Fibroblast of skin of right quadriceps (primary cell): ENCODE data around the gene COX6A1.
A peak's percentile ranks its signal among the peaks of the same experiment; 100 is the strongest.
"Not testable (repeated sequence)": the region's sequence is repeated elsewhere in the genome, so short reads cannot be mapped to it uniquely, and the experiment has no call there.

Experiments
- DNase-seq: peaks from one replicate; pipeline ENCODE4 v3.0.0-alpha.2; 2013

The COX6A1 gene

DNA sequence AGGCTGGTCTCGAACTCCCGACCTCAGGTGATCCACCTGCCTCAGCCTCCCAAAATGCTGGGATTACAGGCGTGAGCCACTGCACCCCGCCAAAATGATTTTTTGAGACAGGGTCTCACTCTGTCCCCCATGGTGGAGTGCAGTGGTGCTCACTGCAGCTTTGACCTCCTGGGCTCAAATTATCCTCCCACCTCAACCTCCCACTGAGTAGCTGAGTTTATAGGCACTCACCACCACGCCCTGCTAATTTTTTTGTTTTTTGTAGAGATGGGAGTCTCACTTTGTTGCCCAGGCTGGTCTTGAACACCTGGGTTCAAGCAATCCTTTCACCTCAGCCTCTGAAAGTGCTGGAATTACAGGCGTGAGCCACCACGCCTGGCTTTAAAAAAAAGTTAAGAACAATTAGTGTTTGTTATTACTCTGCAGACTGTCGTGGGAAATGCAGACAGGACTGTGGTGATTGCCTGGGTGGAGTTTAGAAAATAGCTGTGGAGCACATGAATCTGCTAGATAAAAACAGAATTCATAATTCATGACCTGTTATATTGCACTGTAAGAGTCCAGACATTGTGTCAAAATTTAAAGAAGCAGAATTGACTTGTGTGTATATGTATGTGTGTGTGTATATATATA, 9.2 kb upstream of the COX6A1 start:
- DNase-seq = no peak

DNA sequence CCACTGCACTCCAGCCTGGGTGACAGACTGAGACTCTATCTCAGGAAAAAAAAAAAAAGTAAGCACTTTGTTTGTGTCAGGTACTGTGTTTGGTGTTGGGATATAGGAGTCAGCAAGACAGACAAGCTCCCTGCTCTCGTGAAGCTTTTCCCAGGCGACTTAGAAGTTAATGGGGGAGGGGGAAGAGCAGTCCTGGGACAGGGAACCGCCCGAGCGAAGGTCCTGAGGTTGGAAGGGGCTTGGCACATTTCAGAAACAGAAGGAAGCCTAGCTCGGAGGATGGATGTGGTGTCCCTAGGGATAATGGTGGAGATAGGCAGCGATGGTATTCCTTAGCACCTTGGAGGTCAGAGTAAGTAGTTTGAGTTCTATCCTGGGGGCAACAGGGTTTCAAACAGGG, 8.5 kb upstream of the COX6A1 start:
- no peak for DNase-seq

DNA sequence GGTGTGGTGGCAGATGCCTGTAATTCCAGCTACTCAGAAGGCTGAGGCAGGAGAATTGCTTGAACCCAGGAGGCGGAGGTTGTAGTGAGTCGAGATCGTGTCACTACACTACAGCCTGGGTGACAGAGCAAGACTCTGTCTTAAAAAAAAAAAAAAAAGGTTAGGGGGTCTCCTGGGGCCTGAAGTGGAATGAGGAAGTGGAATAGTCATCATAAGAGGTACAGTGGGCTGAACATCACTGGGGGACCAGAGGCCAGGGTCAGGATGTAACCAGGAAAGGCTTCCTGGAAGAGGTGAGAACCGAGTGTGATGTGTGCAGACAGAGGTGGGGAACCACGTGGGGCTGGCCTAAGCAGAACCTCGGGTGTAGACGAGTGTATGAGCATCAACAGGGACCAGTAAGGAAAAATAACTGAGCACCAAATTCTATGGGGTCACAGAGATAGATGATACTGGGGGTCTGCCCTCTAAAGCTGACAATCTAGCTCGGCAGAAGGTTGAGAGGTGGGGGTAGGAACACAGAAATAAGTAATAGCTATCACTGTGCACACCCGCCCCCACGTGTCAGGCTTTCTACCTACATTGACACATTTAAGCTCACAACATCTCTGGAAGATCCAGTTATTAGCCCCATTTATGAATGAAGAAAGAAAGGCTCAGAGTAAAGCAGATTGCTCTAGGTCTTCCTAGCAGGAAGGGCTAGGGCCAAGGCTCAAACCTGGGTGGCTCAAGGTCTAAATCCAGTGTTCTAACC, 5.0 kb upstream of the COX6A1 start:
- DNase-seq = no peak

DNA sequence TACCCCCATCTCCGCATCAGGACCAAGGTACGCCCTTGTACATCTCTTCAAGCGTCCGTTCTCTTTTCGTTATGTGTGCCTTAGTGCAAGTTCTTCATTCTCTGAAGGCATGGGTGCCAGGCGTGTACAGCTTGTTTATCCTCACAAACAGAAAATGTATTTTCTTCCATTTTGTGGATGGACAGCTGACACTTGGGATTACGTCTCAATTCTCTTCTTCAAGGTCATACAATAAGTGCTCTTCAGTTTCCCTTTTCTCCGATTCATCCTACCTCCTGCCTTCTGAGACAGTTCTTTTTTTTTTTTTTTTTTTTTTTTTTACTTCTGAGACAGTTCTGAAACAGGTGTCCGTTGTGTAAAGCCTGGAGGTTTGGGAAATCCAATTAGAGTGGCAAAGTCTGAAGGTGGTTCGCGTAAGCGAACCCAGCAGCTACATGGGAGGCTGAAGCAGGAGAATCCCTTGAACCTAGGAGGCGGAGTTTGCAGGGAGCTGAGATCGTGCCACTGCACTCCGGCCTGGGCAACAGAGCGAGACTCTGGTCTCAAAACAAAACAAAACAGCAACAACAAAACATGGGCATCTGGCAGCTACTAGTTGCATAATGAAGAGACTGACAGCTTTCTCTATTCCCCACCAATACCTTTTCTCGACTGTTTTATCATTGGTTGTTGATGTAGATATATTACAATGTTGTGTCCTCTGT, 734 bp downstream of the COX6A1 start:
- DNase-seq = no peak

DNA sequence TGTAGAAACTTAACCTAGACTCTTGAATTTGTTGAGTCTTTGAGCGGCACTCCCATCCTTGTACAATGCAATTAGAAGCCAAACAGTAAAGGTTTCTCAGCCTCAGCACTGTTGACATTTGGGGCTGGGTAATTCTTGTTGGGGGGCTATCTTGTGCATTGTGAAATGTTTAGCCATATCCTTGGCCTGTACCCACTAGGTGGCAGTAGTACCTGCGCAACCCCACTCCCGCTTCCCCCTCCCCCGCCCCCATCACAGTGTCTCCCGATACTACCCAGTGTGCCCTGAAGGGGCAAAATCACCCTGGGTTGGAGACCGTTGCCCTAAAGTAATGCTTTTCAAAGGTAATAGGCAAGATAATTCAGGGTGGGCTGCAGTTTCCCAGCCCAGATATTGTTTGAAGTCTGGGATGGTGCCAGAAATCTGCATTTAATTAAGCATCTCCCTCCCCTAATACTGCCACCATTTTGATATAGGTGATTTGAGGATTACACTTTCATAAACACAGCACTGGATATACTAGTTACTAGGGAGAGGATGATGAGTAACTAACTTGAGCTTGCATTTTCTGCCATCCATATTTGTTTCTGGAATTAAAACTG, 1.8 kb downstream of the COX6A1 start:
- DNase-seq = peak; percentile 60

DNA sequence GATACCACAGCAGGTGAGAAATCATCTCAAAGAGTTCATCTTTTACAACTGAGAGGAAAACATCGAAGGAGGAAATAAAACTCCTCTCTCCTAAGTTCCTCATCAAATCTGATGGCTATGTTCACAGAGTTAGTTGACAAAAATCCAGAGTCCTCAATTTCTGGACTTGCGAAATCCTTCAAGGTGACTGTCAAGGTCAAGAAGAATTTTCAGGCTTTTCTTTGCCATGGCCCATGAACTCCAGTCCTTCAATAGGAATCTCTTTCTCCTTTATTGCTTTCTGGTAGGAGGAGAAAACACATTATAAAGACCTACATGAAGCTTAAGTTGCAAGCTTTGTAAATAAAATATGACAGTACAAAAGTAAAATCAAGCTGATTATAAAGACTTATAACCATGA, 6.8 kb downstream of the COX6A1 start:
- no peak for DNase-seq

DNA sequence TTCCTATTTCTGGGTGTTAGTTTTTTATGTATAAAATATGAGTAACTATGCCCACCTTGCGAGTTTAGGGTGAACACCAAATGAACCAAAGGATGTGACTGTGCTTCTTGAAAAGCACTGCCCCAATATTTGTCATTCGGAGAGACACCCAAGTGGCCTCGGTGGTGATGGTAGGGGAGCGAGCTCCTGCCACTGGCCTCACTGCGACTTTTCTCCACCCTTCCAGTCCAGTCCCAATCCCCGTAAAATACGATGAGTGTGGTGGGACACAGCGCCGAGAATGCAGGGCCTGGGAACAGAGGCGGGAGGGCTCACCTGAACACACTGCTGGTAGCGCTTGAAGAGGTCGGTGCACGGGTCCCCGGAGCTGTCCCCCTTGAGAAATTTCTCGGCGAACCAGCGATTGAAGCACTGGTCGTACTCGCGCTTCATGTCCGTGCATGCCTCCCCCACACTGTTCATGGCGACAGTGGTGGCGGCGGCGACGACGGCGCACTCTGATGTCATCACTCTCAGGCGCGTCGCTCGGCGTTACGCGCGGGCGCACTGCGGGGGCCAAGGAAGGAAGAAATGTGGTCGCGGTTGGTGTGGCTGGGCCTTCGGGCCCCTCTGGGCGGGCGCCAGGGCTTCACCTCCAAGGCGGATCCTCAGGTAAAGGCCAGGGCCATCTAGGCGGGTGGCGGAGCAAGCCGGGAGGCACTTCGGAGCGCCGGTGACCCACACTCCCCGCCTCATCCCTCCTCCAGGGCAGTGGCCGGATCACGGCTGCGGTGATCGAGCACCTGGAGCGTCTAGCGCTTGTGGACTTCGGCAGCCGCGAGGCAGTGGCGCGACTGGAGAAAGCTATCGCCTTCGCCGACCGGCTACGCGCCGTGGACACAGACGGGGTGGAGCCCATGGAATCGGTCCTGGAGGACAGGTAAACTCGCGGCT, 8.3 kb downstream of the COX6A1 start, which contains the start of the genes GATC and TRIAP1:
TSS of gene GATC (plus strand) at position 534 of the 933 bp plus-strand sequence. CDS start at position 571, 37 bp downstream.
TSS of gene TRIAP1 (minus strand) at position 474 of the 933 bp plus-strand sequence. CDS start at position 462, 12 bp downstream.
- DNase-seq = peak; percentile 76

DNA sequence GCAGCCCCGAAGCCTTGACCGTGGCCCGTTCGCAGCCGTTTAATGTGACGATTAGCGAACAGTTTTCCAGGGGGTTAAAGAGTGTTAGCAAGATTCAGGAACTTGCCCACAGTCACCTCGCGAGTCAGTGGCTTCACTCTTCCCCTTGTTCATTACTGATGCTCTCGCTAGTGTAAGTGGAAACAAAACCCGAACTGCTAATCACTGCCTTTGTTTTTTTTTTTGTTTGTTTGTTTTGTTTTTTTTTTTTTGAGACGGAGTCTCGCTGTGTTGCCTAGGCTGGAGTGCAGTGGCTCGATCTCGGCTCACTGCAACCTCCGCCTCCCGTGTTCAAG, 8.9 kb downstream of the COX6A1 start:
- not testable (repeated sequence) for DNase-seq

DNA sequence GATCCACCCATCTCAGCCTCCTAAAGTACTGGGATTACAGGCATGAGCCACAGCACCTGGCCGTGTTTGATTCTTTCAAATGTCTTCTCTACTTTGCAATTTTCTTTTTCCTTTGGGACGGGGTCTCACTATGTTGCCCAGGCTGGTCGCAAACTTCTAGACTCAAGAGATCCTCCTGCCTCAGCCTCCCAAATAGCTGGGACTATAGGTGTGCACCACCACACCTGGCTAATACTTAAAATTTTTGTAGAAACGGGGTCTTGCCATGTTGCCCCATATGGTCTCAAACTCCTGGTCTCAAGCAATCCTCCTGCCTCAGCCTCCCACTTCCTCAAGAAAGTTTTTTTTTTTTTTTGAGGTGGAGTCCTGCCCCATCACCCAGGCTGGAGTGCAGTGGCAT, 10.1 kb downstream of the COX6A1 start:
- DNase-seq = no peak

DNA sequence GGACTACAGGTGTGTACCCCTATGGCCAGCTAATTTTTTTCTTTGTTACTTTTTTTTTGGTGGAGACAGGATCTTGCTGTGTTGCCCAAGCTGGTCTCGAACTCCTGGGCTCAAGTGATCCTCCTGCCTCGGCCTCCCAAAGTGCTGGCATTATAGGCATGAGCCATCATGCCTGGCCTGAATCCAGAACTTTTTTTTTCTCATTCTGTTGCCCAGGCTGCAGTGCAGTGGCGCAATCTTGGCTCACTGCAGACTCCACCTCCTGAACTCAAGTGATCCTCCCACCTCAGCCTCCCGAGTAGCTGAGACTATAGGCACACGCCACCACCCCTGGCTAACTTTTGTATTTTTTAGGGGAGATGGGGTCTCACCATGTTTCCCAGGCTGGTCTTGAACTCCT, 14.6 kb downstream of the COX6A1 start:
- peak; percentile 22 for DNase-seq

DNA sequence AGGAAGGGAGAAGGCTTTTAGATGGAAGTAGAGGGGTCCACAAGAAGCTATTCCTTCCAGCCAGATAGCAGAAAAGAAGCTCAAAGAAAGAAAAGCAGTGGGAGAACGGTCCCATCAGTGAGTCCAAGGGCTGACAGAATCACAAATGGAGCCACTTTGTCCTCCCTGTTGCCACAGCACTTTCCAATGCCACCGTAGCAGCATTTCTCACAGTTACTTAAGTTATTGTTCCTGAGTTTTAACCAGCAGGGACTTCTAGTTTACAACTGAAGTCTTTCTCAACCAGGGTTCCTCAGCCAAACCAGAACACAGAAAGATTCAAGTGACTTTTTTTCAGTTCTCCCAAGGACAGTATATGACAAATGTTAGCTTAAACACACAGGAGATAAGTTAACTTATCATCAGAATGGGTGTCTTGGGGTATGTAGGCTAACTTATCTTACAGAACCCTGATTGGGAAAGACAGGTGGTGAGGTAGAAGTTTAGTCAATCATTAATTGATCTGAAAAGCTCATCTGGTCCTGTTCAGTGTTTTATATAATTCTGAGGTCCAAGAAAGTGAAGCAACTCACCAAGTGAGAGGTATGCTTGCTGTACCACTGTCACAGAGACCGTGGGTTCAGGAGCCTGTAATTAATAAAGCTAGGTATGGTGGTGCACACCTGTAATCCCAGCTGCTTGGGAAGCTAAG, 15.3 kb downstream of the COX6A1 start:
- DNase-seq = no peak

DNA sequence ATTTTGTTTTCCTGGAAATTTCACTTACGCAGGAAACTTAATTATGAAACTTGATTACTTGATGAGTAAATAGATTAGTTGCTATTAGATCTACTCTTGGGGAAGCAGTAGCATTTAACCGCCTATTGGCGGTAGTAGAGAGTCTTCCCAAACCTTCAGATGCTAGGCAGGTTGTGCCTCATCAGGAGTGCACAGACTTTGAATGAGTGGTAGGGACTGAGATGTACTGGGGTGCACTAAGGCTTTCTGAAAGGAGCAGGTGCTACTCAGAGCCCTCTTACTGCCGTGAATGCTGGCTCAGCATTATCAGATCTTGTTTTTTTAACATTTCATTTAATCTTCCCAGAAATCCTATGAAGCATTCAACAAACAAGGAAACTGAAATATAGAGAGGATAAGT, 16.1 kb downstream of the COX6A1 start:
- peak; percentile 15 for DNase-seq

DNA sequence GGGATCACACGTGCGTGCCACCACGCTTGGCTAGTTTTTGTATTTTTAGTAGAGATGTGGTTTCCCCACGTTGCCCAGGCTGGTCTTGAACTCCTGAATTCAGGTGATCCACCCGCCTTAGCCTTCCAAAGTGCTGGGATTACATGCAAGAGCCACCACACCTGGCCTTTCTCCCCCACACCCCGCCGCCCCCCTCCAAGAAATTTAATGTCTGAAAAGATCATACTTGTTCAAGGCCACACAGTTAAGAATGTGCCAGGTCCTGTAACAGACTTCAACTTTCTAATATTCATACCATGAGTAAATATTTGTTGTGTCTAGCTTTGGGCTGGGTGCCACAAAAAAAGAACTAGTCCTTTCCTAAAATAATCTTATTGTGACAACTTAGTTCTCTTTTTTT, 17.4 kb downstream of the COX6A1 start:
- DNase-seq = no peak

DNA sequence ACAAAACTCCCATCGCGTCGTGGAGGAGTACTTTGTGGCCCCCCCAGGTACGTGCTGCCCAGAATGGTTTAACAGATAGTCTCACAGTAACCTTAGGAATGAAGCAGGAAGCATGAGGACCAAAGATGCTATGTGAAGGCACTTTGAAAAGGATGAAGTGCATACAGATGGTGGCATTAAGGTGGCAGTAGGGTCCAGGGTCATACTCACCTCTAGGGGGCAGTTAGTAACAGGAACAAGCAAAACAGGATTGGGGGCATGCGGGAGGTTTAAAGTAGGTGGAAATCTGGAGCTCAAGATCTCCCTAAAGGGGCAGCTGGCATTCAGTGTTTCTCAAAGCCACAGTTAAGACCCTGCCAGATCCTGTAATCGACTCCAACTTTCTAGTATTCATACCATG, 19.2 kb downstream of the COX6A1 start:
- no peak for DNase-seq

DNA sequence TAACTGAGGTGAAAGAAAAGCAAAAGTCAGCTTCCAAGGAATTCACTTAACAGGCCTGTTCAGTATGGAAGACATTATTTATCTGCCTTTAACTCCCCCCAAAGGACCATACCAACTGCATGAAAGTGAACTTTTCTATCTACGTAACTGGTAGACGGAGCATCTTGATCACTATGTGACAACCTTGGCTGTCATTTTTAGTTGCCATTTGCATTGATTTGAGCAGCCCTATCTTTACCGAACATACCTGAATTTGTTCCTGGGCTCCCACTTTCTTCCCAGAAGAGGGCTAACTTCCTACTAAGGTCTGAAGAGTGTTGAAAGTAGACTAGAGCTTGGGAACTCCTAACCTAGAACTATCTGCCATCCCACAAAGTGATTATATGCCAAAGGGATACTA, 22.2 kb downstream of the COX6A1 start:
- DNase-seq = no peak

DNA sequence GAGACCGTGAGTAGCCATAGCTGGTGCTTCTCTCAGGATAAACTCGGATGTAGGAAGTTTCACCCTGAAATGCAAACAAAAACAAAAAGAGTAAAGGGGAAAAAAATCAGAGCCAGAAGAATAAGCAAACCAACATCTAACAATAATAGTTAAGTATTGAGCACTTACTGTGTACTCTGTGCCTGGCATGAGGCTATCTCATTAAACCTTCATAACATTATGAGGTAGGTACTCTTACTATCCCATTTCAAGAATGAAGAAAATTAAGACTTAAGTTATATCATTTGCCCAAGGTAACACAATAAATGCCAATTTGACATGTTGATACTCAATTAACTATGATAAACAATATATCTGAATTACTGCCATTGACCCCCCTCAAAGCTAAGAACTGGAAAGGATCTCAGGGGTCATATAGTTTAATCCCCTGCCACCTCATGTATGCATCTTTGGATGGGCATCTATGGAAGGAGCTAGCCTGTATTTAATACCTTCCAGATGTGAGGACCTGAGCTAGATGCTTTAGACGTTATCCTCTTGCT, 24.3 kb downstream of the COX6A1 start:
- DNase-seq = no peak

DNA sequence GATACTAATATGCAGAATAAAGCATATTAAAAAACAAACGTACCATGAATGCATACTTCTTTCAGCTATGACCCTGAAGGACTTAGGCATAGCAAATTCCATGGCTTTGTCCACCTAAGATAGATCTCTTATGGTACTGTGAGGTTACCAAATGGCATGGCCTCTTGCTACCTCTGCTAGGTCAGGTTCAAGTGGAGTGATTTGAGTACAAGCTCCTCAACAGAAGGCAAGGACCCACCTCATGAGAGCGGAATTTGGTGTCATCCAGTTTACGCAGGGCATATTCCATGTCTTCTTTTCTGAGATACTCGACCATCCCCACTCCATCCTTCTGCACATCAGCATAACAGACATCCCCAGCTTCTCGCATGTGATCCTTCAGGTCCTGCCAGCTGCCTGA, 25.8 kb downstream of the COX6A1 start:
- DNase-seq = no peak

DNA sequence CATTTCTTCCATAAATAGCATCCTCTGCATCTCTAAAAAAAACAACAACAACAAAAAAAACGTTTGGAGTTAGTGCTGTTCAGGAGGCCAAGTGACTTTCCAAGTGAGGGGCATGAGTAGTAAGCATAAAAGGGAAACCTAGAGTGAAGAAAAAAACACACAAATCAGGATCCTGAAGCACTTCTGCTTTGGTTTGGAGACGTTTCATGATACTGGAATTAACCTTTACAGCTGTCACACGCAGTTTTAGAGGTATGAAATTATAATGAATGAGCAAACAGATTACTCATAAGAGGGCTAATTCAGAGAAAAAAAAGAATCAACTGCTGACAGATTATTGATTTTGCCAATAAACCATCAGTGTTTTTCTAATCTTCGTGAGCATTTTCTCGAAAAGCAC, 27.8 kb downstream of the COX6A1 start:
- DNase-seq = no peak

DNA sequence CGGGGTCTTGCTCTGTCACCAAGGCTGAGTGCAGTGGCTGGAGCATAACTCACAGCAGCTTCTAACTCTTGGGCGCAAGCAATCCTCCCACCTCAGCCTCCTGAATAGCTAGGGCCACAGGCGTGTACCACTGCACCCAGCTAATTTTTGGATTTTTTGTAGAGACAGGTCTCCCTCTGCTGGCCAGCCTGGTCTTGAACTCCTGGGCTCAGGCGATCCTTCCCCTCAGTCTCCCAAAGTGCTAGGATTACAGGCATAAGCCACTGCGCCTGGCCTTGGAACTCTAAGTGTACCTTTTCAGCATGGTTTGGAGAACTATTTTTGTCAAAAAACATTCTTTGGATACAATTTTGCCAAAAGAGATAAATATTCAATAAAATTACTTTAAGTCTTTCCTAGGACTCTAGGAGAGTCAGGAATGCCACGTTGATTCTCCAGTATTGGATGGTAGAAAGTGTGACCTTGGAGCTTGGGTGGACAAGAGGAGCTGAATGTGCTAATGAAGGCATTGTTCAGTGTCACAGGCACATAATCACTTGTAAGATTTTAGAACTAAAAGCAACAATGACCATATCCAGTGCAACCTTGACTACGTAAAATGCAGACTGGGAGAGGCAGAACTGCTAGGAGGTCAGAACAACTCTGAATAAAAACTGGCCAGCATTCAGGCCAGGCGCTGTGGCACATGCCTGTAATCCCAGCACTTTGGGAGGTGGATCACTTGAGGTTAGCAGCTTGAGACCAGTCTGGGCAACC, 28.8 kb downstream of the COX6A1 start:
- DNase-seq = peak; percentile 41

DNA sequence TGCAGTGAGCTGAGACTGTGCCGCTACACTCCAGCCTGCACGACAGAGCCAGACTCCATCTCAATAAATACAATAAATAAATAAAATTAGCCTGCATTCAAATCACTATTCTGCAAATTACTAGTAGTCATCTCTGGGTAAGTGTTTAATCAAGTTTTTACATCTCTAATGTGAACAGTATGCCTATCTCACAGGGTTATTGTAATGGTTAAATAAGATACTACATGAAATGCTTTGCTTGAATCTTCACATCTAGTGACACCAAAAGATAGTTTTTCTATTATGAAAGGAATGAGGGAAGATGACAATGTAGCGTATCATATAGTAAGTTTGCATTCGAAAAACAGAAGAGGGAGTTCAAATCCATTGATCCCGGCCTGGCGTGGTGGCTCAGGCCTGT, 29.5 kb downstream of the COX6A1 start:
- DNase-seq = no peak

DNA sequence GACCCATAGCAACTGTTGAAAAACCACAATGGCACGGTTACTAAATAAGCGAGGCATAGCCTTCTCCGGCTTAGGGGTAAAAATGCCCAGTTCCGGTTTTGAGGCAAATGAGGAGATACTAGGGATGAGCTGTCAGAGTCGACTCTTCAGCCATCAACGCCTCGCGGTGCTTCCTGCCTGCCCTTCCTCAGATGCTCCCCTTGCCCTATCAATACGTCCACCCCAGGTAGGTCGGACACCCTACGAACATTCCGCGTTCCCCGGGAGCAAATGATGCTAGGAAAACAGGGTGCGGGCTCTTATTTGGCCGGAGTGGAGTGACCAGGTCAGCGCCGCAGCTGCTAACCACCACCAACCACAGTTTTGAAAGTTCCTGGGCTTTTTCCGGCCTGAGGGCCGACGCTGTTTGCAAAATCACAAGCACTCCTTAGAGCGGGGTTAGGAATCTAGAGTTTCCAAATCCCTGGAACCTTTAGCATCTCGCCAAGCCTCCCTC, 30.5 kb downstream of the COX6A1 start:
- peak; percentile 17 for DNase-seq
